Activated naive CD4-positive, alpha-beta T cell treated with anti-CD3 and anti-CD28 coated beads, Interleukin-2, amount 50 U/mL, for 16 hours (primary cell): ENCODE measurements around the gene IMPDH2.

Experiments used
- DNase-seq: peaks from one replicate; pipeline ENCODE4 v3.0.0-alpha.2; 2020

The IMPDH2 gene

GRCh38 chr3:49028673-49029562, at the start of gene IMPDH2:
Gene IMPDH2, minus strand, starts transcription at chr3:49029398. Its CDS starts 48 bp downstream, at chr3:49029350.
- DNase-seq: peak; percentile 94

GRCh38 chr3:49076646-49077045, 47.4 kb upstream of the IMPDH2 start:
- no peak for DNase-seq

DNA sequence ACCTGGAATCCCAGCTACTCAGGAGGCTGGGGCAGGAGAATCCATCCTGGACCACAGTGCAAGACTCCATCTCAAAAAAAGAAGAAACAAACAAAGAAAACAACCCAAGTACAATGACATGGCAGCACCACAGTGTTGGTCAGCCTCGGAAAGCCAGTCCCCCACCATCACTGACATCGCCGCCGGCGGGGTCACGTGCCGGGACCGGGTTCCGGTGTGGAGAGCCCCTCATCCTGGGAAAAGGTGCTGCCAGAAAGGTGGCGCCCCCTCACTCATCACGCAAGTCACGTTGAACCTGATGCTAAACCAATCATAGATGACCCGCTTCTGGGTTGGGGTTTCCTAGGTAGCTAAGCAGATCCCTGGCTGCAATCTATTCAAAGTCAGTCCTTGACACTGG, 46.9 kb upstream of the IMPDH2 start:
- no peak for DNase-seq

DNA sequence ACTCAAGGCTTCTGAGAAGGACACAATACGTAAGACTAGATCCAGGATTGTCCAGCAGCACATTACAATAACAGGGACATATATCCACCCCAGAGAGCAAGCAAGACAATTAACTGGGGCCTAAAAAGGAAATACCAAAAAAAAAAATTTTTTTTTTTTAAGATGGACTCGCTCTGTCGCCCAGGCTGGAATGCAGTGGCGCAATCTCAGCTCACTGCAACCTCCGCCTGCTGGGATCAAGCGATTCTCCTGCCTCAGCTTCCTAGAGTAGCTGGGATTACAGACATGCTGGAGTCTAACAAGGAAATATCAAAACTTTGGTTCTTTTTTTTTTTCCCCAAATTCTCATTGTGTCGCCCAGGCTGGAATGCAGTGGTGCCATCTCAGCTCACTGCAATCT, 28.8 kb upstream of the IMPDH2 start:
- no peak for DNase-seq

DNA sequence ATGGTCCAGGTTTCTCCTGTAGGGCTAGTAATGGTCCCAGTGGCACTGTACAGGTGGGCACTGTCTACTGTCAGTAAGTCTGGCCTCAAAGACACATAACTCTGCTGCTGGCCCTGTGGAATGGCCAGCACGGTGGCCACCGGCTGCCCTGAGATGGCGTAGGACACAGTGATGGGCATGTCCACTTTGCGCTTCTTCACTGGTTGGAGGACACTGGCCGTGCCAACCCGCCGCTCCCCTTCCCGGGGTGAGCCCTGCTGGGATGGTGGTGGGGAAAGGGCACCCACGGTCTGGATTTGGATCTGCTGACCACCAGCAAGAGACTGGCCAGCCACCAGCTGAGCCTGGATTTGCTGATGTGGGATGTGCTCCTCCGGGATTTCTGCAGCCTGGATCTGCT, 28.1 kb upstream of the IMPDH2 start:
- no peak for DNase-seq

GRCh38 chr3:49054344-49054862, 25.2 kb upstream of the IMPDH2 start:
- no peak for DNase-seq

DNA sequence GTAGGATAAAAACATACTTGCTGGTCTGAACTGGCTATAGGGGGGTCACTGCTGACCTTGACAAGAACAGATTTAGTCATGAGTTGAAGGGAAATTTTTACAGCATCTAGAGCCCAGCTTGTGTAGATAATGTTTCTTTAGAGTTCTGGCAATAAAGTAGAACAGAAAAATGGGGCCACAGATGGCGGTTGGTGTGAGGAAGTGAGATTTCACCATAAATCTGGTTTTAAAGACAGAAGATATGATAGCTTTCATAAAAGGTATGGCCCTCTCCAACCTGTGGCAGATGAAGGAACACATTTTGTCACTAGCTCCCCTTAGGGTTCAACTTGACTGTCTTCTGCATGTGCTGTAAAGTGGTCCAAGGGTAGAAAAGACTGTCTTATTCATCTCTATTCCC, 24.3 kb upstream of the IMPDH2 start:
- DNase-seq: no peak

DNA sequence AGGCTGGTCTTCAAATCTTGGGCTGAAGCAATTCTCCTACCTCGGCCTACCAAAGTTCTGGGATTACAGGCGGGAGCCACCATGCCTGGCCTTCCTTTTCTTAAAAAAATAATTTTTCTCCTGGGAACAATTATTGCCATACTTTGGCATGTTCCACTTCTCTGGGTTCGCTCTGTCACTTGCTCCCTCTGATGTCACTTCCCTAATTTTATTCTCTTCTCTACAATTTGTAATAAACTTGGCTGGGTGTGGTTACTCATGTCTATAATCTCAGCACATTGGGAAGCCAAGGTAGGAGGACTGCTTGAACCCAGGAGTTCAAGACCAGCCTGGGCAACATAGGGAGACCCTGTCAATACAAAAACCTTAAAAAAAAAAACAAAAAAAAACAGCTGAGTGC, 6.1 kb upstream of the IMPDH2 start:
- no peak for DNase-seq

- DNase-seq: no peak
These were observed 5.5 kb upstream of the IMPDH2 start for GRCh38 chr3:49034650-49035049.

DNA sequence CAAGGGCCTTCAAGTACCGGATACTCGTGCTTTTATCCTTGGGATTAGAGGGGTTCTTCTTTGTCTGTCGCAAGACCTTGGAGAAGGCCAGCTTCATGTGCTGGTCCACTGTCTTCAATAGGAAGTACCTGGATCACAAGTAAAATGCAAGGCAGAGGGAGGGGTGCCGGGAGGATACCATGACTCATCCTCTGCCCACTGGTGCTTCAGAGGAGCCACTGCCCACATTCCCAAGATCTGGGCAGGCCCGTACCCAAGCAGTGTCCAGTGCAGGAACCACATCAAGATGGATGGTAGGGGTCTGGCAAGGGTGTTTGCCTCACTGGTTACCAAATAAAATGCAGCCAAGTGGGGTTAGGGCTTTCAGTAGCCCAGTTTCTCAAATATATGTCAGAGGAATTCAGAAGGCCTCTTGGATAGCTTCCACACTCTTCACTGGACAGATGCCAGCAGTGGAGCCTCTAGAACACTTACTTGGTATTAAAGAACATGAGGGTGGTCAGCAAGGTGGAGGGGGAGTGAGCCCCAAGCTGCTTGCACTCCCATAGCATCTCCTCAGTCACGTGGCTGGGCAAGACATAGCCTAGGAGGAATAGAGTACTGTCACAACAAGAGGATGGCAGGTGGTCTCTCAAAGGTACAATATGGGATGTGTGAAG, 3.6 kb upstream of the IMPDH2 start:
- no peak for DNase-seq

DNA sequence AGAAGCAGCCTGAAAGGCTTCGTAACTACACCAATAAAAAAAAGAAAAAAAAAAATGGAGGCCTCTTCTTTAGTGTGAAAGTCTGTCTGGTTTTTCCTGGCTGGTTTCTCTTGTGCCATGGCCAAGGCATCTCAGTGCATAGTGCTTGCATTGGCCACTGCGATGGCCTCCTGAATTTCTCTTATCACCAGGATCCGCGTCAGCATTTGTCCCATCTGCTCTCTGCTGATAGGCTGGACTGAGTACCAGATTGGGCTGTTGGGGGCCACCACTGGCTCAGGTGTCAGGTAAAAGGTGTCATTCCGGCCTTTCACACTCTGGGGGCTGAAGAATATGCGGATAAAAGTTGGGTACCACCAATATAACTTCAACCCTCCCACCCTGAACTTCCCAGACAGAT, 1.1 kb upstream of the IMPDH2 start:
- no peak for DNase-seq

- no peak for DNase-seq
These were observed 326 bp upstream of the IMPDH2 start for GRCh38 chr3:49029563-49029884.

GRCh38 chr3:49028298-49028672, 913 bp downstream of the IMPDH2 start:
- no peak for DNase-seq

- no peak for DNase-seq
These were observed 1.6 kb downstream of the IMPDH2 start for GRCh38 chr3:49027634-49028033.

DNA sequence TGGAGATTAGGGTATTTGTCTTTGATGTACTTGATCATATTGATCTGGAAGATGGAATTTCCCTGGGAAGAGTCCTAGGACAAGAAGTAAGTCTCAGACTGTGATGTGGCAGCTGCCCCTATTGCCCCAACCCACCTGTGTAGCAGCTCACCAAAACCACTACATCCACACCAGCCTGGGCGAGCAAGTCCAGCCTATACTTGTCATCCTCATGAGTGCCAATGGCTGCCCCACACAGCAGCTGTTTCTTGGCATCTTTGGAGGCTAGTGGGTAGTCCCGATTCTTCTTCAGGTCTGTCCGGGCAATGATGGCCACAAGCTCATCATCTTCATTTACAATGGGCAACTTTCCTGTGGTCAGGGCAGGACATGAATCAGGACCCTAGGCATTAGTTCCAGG, 2.7 kb downstream of the IMPDH2 start:
- no peak for DNase-seq

GRCh38 chr3:49025793-49026520, 3.2 kb downstream of the IMPDH2 start:
- no peak for DNase-seq

DNA sequence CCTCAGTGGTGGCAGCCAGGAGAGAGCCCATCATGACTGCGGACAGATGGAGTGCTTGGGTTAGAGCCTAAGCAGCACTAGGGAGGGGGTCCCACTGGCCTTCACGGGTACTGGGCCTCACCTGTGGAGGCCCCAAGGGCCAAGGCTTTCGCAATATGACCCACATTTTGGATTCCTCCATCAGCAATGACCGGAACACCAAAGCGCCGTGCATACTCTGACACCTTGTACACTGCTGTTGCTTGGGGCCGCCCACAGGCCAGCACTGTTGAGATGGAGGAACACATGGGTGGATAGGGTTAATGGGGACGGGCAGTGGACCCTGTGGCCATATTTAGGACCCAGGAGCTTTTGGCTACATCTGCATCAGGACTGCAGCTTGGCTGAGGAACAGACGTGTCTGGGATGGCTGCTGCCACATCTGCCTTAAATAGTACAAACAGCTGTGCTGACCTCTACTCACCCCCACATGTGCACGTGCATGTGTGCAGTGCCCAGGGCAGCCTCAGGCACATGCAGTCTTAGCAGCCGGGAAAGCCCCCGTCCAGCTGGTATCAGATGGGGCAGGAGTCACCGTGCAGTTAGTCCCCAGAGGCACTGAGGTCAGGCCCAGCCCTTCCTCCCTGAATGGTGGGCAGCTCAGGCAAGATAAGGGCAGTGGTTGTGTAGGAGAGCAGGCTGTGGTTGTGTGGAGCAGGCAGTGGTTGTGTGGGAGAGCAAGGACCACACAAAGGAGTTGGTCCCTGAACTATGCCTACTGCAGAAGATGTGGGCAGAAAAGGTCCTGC, 4.0 kb downstream of the IMPDH2 start:
- DNase-seq: no peak

DNA sequence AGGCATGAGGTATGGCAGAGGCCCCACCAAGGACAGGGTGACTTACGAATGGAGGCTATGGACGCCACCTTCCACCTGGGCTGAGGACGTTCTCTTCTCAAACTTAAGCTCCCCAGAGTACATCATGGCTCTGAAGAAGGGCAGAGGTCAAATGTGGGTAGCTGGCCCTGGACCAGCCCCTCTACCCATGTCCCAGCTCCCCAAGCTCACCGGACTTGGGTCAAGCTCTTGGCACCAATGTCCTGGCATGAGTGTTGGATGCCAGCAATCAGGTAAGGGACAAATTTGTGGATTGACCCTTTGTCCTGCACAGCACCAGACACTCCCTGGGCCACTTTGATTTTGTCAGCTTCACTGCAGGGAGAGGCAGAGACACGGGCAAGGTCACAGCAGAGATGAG, 4.7 kb downstream of the IMPDH2 start:
- no peak for DNase-seq

- no peak for DNase-seq
These were observed 5.4 kb downstream of the IMPDH2 start for GRCh38 chr3:49023775-49024174.

DNA sequence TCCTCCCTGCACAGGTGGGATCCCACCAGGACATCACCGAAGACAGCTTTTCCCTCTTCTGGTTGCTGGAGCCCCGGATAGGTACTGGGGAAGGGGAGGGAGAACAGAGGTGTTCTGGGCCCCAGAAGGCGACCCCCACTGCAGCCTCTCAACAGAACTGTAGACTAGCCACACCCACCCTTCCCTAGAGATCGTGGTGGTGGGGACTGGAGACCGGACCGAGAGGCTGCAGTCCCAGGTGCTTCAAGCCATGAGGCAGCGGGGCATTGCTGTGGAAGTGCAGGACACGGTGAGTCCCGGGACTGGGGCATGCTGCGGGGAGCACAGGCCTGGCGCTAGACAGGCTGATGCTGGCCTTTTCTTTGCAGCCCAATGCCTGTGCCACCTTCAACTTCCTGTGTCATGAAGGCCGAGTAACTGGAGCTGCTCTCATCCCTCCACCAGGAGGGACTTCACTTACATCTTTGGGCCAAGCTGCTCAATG, 6.5 kb downstream of the IMPDH2 start:
- no peak for DNase-seq

- DNase-seq: peak; percentile 94
These were observed 7.1 kb downstream of the IMPDH2 start, which contains the start of gene NDUFAF3 for GRCh38 chr3:49021813-49022687. Gene NDUFAF3, plus strand, starts transcription at chr3:49022121. Its CDS starts 24 bp downstream, at chr3:49022145.
